Neural crest cell (in vitro differentiated cells): ENCODE results near the gene OR52E5. TPM values are rescaled to one million over a fixed set of nuclear protein-coding genes. Genes with fewer than 3 reads are reported as not detected.

ENCODE experiments used
- DNase-seq: peaks from one replicate; pipeline ENCODE4 v3.0.0; 2021; ENCODE audit warnings: low read depth, mixed read lengths, low spot score
- H3K27ac Mint-ChIP-seq: one replicate; pipeline ENCODE4 v1.8.0; 2021; ENCODE audit warnings: mild to moderate bottlenecking, mixed read lengths; ENCODE audit not compliant: unreplicated experiment
- H3K27me3 Mint-ChIP-seq: 2 replicates; pipeline ENCODE4 v1.8.0; 2021; ENCODE audit warnings: low read depth, mild to moderate bottlenecking, mixed read lengths
- H3K36me3 Mint-ChIP-seq: 2 replicates; pipeline ENCODE4 v1.8.0; 2021; ENCODE audit warnings: low read depth, mild to moderate bottlenecking, mixed read lengths
- H3K4me1 Mint-ChIP-seq: 2 replicates; pipeline ENCODE4 v1.8.0; 2021; ENCODE audit warnings: mixed read lengths
- H3K4me3 Mint-ChIP-seq: one replicate; pipeline ENCODE4 v1.8.0; 2021; ENCODE audit warnings: mild to moderate bottlenecking, mixed read lengths
- H3K9me3 Mint-ChIP-seq: 2 replicates; pipeline ENCODE4 v1.8.0; 2021; ENCODE audit warnings: mixed read lengths
- long read RNA-seq: library from polyadenylated mRNA; unstranded; transcript quantifications from one replicate; pipeline ENCODE4 v2.0.0, GENCODE V29; 2020
- total RNA-seq: library from RNA; stranded (reverse); gene quantifications from 2 replicates; pipeline ENCODE4 v1.2.1, GENCODE V29; 2021
- TF ChIP-seq, protein P1 (sequence below): fragments of 200-600 bp; sonication (generic); conservative IDR thresholded peaks from 2 replicates; pipeline ENCODE4 v1.5.0; 2021; ENCODE audit warnings: antibody characterized with exemption, mild to moderate bottlenecking

Gene OR52E5
- total RNA-seq: not detected in 2 replicates
- long read RNA-seq: 0 reads

DNA sequence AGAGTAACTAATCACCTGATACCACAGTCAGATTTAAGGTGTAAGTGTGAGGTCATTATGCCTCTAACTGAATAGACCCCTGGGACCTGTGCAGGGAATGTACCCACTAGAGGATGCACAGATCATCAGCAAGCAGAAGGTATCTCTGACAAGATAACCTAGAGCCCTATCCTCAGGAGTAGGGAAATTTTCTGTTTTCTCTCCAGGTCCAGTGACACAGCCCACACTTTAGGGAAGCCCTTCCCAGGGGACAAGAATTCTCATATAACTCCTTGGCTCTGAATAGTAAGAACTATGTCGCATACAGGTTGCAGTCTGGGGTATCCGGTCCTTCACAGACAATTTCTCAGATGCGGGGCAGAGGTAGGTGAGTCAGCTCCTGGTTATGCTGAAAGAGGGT, at the start of gene OR52E5:
Gene OR52E5, plus strand, starts transcription at position 301 of the 400 bp plus-strand sequence. CDS start 7,569 bp downstream, outside the sequence.
- Mint-ChIP-seq H3K9me3 (no peaks in the 10 kb centered on the region), H3K4me3 (no peak within 1 kb of the TSS), H3K27ac (no peak within 1 kb of the TSS), H3K36me3 (no peaks in the 10 kb centered on the region), H3K27me3 (peaks cover 9% of the 10 kb centered on the region), H3K4me1 (no peaks in the 10 kb centered on the region)
- TF ChIP-seq, protein P1, sequence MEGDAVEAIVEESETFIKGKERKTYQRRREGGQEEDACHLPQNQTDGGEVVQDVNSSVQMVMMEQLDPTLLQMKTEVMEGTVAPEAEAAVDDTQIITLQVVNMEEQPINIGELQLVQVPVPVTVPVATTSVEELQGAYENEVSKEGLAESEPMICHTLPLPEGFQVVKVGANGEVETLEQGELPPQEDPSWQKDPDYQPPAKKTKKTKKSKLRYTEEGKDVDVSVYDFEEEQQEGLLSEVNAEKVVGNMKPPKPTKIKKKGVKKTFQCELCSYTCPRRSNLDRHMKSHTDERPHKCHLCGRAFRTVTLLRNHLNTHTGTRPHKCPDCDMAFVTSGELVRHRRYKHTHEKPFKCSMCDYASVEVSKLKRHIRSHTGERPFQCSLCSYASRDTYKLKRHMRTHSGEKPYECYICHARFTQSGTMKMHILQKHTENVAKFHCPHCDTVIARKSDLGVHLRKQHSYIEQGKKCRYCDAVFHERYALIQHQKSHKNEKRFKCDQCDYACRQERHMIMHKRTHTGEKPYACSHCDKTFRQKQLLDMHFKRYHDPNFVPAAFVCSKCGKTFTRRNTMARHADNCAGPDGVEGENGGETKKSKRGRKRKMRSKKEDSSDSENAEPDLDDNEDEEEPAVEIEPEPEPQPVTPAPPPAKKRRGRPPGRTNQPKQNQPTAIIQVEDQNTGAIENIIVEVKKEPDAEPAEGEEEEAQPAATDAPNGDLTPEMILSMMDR: no peak
- DNase-seq: no peak

DNA sequence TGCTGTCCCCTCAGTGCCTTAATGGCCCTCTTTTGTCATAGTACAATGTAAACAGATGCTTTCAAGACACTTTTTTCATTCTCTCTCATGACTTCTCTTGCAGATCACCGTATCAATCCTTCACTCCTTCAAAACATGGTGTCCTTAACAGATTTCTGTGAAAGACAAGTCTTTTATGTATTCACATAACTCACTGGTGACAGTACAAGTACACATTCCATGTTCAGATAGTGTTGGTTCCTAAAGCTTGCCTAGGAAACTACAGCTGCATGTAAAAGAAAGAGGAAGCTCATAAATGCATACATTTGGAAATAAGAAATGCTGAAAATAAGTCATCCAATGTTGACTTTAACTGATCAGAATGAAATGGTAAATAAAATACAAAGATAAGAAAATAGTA, 46.3 kb upstream of the OR52E5 start:
- H3K4me3 Mint-ChIP-seq: no peak overlapping the region

DNA sequence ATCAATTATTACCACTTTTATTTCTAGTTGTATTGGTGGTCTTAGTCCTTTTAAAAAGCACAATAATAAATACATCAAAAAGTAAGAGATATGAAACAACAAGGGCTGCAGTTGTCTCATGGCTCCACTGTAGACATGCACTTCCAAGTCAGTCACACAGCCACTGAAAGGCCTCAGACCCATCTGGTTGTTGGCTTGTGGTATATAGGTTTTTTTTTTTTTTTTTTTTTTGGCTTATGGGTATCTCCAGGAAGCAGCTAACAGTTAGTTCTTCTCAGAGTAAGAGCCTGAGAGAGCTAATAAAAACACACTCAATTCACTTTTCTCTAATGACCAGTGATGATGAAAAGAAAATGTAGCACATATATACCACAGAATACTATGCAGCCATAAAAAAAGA, 45.3 kb upstream of the OR52E5 start:
- no peaks in the 10 kb centered on the region for H3K4me1 Mint-ChIP-seq
- H3K27ac Mint-ChIP-seq: no peak overlapping the region
- no peak overlapping the region for H3K4me3 Mint-ChIP-seq
- H3K27me3 Mint-ChIP-seq: peaks cover 8% of the 10 kb centered on the region
- H3K9me3 Mint-ChIP-seq: peaks cover 5% of the 10 kb centered on the region
- no peaks in the 10 kb centered on the region for H3K36me3 Mint-ChIP-seq
- TF ChIP-seq, protein P1: no peak
- DNase-seq: no peak

More for the DNA sequence above, 46.3 kb upstream of the OR52E5 start:
- DNase-seq: no peak
- Mint-ChIP-seq H3K27ac (no peak overlapping the region), H3K27me3 (peaks cover 5% of the 10 kb centered on the region), H3K36me3 (no peaks in the 10 kb centered on the region), H3K4me1 (no peaks in the 10 kb centered on the region), H3K9me3 (no peaks in the 10 kb centered on the region)
- TF ChIP-seq, protein P1: no peak

DNA sequence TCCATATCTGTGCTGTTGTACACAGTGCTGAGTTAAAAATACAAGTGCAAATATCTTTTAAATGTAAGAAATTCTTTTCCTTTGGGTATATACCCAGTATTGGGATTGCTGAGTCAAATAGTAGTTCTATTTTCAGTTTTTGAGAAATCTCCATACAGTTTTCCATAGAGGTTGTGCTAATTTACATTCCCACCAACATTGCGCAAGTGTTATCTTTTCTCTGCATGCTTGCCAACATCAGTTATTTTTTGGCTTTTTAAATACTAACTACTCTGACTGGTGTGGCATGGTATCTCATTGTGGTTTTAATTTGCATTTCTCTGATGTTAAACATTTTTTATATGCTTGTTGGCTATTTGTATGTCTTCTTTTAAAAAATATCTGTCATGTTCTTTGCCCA, 42.0 kb upstream of the OR52E5 start:
- Mint-ChIP-seq H3K4me3 (no peak overlapping the region), H3K9me3 (peaks cover 7% of the 10 kb centered on the region), H3K27ac (no peak overlapping the region), H3K27me3 (peaks cover 17% of the 10 kb centered on the region), H3K4me1 (no peaks in the 10 kb centered on the region), H3K36me3 (no peaks in the 10 kb centered on the region)
- TF ChIP-seq, protein P1: no peak
- DNase-seq: no peak

DNA sequence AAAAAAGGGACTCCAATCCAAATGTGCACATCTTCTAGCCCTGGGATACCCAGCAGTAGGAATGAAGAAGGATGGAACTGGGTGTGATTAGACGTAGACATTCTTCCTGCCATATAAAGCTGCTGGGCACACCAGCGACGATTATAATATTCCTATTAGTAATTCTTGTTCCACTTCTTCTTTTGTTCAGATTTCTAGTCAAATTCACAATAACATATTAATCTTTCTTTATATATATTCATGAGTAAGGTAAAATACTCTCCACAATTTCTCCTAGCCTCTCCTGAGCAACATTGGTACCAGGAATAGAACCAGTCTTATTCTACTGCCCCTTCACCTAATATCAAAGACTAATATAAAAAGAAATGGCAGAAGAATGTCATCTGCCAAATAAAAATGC, 35.4 kb upstream of the OR52E5 start, which contains the start of gene OR52E8:
Gene OR52E8, minus strand, starts transcription at position 101 of the 400 bp plus-strand sequence. Its CDS starts 0 bp downstream, at position 101.
- no peak for DNase-seq
- H3K4me3 Mint-ChIP-seq: no peak within 1 kb of the TSS
- no peaks in the 10 kb centered on the region for H3K4me1 Mint-ChIP-seq
- TF ChIP-seq, protein P1: no peak
- no peaks in the 10 kb centered on the region for H3K36me3 Mint-ChIP-seq
- H3K27me3 Mint-ChIP-seq: peaks cover 34% of the 10 kb centered on the region
- no peak within 1 kb of the TSS for H3K27ac Mint-ChIP-seq
- H3K9me3 Mint-ChIP-seq: peaks cover 3% of the 10 kb centered on the region
